ENCODE measurements around the gene ADCY6.

Gene ADCY6

GRCh38 chr12:48783432-48783831 lies 5.5 kb downstream of the ADCY6 start:
- TF ChIP-seq ISL1 (CRISPR knock-in tag; IDR thresholded peaks at IDR 0.05) (no peak), TCF4 (CRISPR knock-in tag; IDR thresholded peaks at IDR 0.05; ENCODE audit: borderline replicate concordance) (no peak), OSR1 (CRISPR knock-in tag; IDR thresholded peaks at IDR 0.05) (no peak), ZFP3 (CRISPR knock-in tag; IDR thresholded peaks at IDR 0.05) (no peak), GLIS3 (CRISPR knock-in tag; IDR thresholded peaks at IDR 0.05) (no peak), ZNF70 (CRISPR knock-in tag; IDR thresholded peaks at IDR 0.05) (no peak), ARNTL (CRISPR knock-in tag; IDR thresholded peaks at IDR 0.05; ENCODE audit: borderline replicate concordance, low read depth) (no peak), CSDC2 (CRISPR knock-in tag; IDR thresholded peaks at IDR 0.05) (no peak), SNAI2 (CRISPR knock-in tag; IDR thresholded peaks at IDR 0.05) (no peak), TSHZ2 (CRISPR knock-in tag; IDR thresholded peaks at IDR 0.05) (no peak), POU6F1 (CRISPR knock-in tag; IDR thresholded peaks at IDR 0.05; ENCODE audit: borderline replicate concordance, low read depth) (no peak)
- no peak for ATAC-seq

- ATAC-seq = no peak
- no peak for TF ChIP-seq POU6F1 (CRISPR knock-in tag; IDR thresholded peaks at IDR 0.05; ENCODE audit: borderline replicate concordance, low read depth)
- no peak for TF ChIP-seq RARB (CRISPR knock-in tag; IDR thresholded peaks at IDR 0.05)
- no peak for TF ChIP-seq PPARA (CRISPR knock-in tag; IDR thresholded peaks at IDR 0.05; ENCODE audit: borderline replicate concordance)
- TF ChIP-seq TSHZ2 (CRISPR knock-in tag; IDR thresholded peaks at IDR 0.05) = no peak
- TF ChIP-seq ISL1 (CRISPR knock-in tag; IDR thresholded peaks at IDR 0.05) = no peak
- no peak for TF ChIP-seq CSDC2 (CRISPR knock-in tag; IDR thresholded peaks at IDR 0.05)
- no peak for TF ChIP-seq ZC3H10 (CRISPR knock-in tag; IDR thresholded peaks at IDR 0.05)
- no peak for TF ChIP-seq ZNF8 (CRISPR knock-in tag; IDR thresholded peaks at IDR 0.05)
- TF ChIP-seq TCF4 (CRISPR knock-in tag; IDR thresholded peaks at IDR 0.05; ENCODE audit: borderline replicate concordance) = no peak
- TF ChIP-seq ESRRG (CRISPR knock-in tag; IDR thresholded peaks at IDR 0.05) = no peak
- no peak for TF ChIP-seq PATZ1 (CRISPR knock-in tag; IDR thresholded peaks at IDR 0.05; ENCODE audit: borderline replicate concordance)
- TF ChIP-seq GLIS3 (CRISPR knock-in tag; IDR thresholded peaks at IDR 0.05) = no peak
- TF ChIP-seq BACH2 (CRISPR knock-in tag; IDR thresholded peaks at IDR 0.05; ENCODE audit: borderline replicate concordance) = no peak
- TF ChIP-seq TOX (CRISPR knock-in tag; IDR thresholded peaks at IDR 0.05; ENCODE audit: borderline replicate concordance) = no peak
- no peak for TF ChIP-seq ZFP30 (CRISPR knock-in tag; IDR thresholded peaks at IDR 0.05)
These were observed 6.2 kb downstream of the ADCY6 start for GRCh38 chr12:48782457-48783395.

All from SK-N-SH treated with all-trans-retinoic acid at 6 μM for 48 hours (cell line).